GM21529 (cell line): ENCODE measurements around the gene KLHL13.

Experiments
- ATAC-seq: cut with Tn5 transposase; IDR thresholded peaks from one replicate; pipeline ENCODE4 v1.9.1; 2021; ENCODE audit not compliant: unreplicated experiment

Gene KLHL13

DNA sequence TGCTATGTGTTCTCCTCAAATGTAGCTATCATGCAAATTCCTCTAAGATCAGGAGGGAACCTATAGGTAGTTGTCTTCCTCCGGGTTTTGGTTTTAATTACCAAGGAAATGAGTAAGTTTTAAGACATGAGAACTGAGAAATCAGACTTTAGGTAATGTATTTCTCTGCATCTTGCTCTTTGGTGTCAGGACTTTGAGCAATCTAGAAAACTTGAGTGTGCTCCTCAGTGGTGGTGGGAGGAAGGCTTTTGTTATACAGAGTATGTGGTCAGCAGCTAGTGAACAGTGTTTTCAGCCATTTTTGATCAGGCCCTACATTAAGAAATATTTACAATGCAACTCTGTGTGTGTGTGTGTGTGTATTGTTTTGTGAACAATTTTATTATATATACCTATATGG, 224.1 kb downstream of the KLHL13 start:
- no peak for ATAC-seq

DNA sequence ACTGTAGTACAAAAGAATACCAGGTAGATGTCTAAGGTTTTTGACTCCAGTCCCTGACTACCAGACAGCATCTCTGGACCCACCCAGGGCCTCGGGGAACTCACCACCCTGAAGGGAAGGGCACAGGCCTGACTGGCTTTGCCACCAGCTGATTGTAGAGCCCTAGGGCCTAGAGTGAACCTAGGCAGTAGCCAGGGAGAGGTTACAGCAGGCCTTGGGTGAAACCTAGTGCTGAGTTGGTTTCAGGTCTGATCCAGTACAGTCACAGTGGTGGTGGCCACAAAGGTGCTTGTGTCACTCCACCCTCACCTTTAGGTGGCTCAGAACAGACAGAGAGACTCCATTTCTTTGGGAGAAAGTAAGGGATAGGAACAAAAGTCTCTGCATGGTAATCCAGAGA, 244.8 kb downstream of the KLHL13 start:
- ATAC-seq, result no peak

DNA sequence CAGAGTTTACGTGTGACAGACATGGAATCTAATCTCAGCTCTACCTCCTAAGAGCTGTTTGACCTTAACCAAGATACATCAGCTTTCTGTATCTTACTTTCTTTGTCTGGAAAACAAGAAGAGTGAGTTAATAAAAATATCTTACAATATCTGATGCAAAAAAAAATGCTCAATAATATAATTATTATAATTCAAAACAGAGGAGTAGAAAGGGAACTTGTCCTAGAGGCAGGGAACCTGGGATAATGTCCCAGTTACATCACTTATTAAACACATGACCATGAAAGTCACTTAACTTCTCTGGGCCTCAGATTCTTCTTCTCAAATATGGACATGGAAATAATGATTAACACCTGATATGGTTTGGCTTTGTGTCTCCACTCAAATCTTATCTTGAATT, 256.1 kb downstream of the KLHL13 start:
- ATAC-seq, result no peak

DNA sequence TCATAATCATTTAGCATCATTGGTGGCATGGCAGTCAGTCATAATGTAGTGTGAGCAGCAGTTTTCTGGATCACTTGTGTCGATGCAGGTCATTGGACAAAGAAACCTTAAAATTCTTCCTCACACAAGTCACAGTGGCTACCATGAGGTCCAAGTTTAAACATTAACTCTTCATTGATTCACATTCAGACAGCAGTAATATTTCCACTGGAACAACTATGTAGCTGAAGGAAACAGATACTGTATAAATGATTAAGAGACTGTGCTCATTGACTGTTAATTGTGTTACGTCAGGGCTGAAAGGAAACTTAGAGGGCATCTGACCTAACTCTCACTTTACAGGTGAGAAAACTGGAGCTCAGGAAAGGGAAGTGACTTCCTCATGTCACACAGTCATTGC, 261.8 kb downstream of the KLHL13 start:
- no peak for ATAC-seq

DNA sequence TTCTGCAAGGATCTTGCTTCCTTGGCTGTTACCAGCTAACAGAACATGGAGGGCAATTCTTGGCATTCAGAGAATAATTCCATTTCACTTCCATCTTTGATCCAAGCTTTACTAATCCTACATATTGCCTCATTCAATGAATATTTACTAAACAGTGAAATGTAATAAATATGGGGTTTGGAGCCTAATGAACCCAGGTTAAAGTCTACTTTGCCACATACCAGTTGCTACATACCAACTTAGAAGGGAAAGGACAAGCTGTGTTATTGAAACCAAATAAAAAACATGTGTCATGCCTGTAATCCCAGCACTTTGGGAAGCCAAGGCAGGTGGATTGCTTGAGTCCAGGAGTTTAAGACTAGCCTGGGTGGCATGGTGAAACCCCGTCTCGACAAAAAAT, 265.6 kb downstream of the KLHL13 start:
- no peak for ATAC-seq
